HepG2 (cell line): ENCODE results near the gene SPAG7. TPM values are rescaled to one million over a fixed set of nuclear protein-coding genes. Genes with fewer than 3 reads are reported as not detected.

Experiments
- ISX ChIP-seq: sonication (generic); formaldehyde crosslinking; conservative IDR thresholded peaks from 2 replicates; pipeline ENCODE4 v1.5.0; 2020; ENCODE audit warnings: missing genetic modification reagents
- MXD4 ChIP-seq: IDR thresholded peaks from 2 replicates; pipeline ENCODE4 v1.6.1; 2016; ENCODE audit warnings: mild to moderate bottlenecking, missing biosample characterization, missing genetic modification reagents
- ZNF543 ChIP-seq: sonication (generic); formaldehyde crosslinking; IDR thresholded peaks from 2 replicates; pipeline ENCODE4 v1.4.0; 2020; ENCODE audit warnings: mild to moderate bottlenecking, missing genetic modification reagents
- ZNF563 ChIP-seq: sonication (generic); formaldehyde crosslinking; IDR thresholded peaks from 2 replicates; pipeline ENCODE4 v1.8.0; 2022; ENCODE audit warnings: mild to moderate bottlenecking, moderate library complexity, missing genetic modification reagents
- ZNF772 ChIP-seq: sonication (generic); formaldehyde crosslinking; IDR thresholded peaks from 2 replicates; pipeline ENCODE4 v1.5.0; 2020; ENCODE audit warnings: mild to moderate bottlenecking, missing genetic modification reagents
- ZSCAN21 ChIP-seq: sonication (generic); formaldehyde crosslinking; IDR thresholded peaks from 2 replicates; pipeline ENCODE4 v1.8.0; 2022; ENCODE audit warnings: mild to moderate bottlenecking, missing genetic modification reagents, moderate library complexity, borderline replicate concordance
- polyA plus RNA-seq, 8 experiments: library from polyadenylated mRNA; depleted of rRNA in 3 of 8; stranded (reverse) in 7 of 8; unstranded in 1 of 8; fragments of >200 nt; fragmentation: Illumina TruSeq in 4 of 8; extraction: Trizol in 4 of 8; gene quantifications; 2 replicates each; pipeline versions ENCODE4 v1.2.1 to v1.2.3, GENCODE V29; 2011 to 2016; ENCODE audit warnings: low read depth in 4 of 8, missing spikeins in 1 of 8, mixed read lengths in 1 of 8; ENCODE audit not compliant: insufficient read depth in 1 of 8
- total RNA-seq, 5 experiments: library from RNA; depleted of rRNA; stranded (reverse); fragments of >200 nt; fragmentation: Illumina TruSeq; extraction: Trizol; gene quantifications; 2 replicates each; pipeline ENCODE4 v1.2.3, GENCODE V29; 2016; ENCODE audit warnings: low read depth in 1 of 5
- TF ChIP-seq, protein P1 (sequence below): sonication (generic); formaldehyde crosslinking; IDR thresholded peaks from 2 replicates; pipeline ENCODE4 v1.5.0; 2020; ENCODE audit warnings: missing genetic modification reagents
- TF ChIP-seq, protein P2 (sequence below): sonication (generic); formaldehyde crosslinking; IDR thresholded peaks from 2 replicates; pipeline ENCODE4 v1.9.0; 2021; ENCODE audit warnings: mild to moderate bottlenecking, missing genetic modification reagents
- TF ChIP-seq, protein P3 (sequence below): sonication (generic); formaldehyde crosslinking; IDR thresholded peaks from 2 replicates; pipeline ENCODE4 v1.8.1; 2023; ENCODE audit warnings: mild to moderate bottlenecking, missing genetic modification reagents
- TF ChIP-seq, protein P4 (sequence below): sonication (generic); formaldehyde crosslinking; IDR thresholded peaks from 2 replicates; pipeline ENCODE4 v1.4.0; 2020; ENCODE audit warnings: missing genetic modification reagents

The SPAG7 gene
- total and polyA plus RNA-seq, 2 of the 13 experiments (the other 11 are each of a cell fraction or from before 2014, with no cell fraction given), result 51.0 to 59.0 TPM

DNA sequence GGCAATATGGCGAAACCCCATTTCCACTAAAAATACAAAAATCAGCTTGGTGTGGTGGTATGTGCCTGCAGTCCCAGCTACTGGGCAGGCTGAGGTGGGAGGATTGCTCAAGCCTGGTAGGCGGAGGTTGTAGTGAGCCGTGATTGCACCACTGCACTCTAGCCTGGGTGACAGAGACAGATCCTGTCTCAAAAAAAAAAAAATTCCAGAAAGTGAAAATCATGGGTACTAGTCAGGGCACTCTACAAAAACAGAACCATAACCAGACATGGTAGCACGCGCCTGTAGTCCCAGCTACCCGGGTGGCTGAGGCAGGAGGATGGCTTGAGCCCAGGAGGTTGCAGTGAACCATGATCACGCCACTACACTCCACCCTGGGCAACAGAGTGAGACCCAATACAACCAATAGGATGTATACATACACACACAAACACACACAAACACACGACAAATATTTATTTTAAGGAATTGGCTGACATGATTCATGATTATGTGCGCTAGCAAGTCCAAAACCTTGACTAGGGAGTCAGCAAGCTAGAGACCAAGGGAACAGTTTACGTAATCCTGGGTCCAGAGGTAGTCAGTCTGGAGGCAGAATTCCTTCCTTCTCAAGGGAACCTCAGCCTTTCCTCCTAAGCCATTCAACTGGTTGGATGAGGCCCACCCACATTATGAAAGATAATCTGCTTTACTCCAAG is 47.1 kb downstream of the SPAG7 start (continued):
- TF ChIP-seq, protein P1, sequence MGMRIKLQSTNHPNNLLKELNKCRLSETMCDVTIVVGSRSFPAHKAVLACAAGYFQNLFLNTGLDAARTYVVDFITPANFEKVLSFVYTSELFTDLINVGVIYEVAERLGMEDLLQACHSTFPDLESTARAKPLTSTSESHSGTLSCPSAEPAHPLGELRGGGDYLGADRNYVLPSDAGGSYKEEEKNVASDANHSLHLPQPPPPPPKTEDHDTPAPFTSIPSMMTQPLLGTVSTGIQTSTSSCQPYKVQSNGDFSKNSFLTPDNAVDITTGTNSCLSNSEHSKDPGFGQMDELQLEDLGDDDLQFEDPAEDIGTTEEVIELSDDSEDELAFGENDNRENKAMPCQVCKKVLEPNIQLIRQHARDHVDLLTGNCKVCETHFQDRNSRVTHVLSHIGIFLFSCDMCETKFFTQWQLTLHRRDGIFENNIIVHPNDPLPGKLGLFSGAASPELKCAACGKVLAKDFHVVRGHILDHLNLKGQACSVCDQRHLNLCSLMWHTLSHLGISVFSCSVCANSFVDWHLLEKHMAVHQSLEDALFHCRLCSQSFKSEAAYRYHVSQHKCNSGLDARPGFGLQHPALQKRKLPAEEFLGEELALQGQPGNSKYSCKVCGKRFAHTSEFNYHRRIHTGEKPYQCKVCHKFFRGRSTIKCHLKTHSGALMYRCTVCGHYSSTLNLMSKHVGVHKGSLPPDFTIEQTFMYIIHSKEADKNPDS (CRISPR knock-in tag), result no peak
- TF ChIP-seq ZNF563 (CRISPR knock-in tag) (no peak), ZNF772 (CRISPR knock-in tag) (no peak), MXD4 (CRISPR knock-in tag) (no peak), ZNF543 (CRISPR knock-in tag) (no peak), ZSCAN21 (CRISPR knock-in tag) (0 out of 2 replicates have a peak, but pooled peaks have one; percentile 52), ISX (CRISPR knock-in tag) (no peak)
- TF ChIP-seq, protein P2, sequence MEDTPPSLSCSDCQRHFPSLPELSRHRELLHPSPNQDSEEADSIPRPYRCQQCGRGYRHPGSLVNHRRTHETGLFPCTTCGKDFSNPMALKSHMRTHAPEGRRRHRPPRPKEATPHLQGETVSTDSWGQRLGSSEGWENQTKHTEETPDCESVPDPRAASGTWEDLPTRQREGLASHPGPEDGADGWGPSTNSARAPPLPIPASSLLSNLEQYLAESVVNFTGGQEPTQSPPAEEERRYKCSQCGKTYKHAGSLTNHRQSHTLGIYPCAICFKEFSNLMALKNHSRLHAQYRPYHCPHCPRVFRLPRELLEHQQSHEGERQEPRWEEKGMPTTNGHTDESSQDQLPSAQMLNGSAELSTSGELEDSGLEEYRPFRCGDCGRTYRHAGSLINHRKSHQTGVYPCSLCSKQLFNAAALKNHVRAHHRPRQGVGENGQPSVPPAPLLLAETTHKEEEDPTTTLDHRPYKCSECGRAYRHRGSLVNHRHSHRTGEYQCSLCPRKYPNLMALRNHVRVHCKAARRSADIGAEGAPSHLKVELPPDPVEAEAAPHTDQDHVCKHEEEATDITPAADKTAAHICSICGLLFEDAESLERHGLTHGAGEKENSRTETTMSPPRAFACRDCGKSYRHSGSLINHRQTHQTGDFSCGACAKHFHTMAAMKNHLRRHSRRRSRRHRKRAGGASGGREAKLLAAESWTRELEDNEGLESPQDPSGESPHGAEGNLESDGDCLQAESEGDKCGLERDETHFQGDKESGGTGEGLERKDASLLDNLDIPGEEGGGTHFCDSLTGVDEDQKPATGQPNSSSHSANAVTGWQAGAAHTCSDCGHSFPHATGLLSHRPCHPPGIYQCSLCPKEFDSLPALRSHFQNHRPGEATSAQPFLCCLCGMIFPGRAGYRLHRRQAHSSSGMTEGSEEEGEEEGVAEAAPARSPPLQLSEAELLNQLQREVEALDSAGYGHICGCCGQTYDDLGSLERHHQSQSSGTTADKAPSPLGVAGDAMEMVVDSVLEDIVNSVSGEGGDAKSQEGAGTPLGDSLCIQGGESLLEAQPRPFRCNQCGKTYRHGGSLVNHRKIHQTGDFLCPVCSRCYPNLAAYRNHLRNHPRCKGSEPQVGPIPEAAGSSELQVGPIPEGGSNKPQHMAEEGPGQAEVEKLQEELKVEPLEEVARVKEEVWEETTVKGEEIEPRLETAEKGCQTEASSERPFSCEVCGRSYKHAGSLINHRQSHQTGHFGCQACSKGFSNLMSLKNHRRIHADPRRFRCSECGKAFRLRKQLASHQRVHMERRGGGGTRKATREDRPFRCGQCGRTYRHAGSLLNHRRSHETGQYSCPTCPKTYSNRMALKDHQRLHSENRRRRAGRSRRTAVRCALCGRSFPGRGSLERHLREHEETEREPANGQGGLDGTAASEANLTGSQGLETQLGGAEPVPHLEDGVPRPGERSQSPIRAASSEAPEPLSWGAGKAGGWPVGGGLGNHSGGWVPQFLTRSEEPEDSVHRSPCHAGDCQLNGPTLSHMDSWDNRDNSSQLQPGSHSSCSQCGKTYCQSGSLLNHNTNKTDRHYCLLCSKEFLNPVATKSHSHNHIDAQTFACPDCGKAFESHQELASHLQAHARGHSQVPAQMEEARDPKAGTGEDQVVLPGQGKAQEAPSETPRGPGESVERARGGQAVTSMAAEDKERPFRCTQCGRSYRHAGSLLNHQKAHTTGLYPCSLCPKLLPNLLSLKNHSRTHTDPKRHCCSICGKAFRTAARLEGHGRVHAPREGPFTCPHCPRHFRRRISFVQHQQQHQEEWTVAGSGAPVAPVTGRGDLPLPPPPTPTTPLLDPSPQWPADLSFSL (CRISPR knock-in tag), result peak; percentile 73
- TF ChIP-seq, protein P3, sequence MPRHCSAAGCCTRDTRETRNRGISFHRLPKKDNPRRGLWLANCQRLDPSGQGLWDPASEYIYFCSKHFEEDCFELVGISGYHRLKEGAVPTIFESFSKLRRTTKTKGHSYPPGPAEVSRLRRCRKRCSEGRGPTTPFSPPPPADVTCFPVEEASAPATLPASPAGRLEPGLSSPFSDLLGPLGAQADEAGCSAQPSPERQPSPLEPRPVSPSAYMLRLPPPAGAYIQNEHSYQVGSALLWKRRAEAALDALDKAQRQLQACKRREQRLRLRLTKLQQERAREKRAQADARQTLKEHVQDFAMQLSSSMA (CRISPR knock-in tag), result no peak
- TF ChIP-seq, protein P4, sequence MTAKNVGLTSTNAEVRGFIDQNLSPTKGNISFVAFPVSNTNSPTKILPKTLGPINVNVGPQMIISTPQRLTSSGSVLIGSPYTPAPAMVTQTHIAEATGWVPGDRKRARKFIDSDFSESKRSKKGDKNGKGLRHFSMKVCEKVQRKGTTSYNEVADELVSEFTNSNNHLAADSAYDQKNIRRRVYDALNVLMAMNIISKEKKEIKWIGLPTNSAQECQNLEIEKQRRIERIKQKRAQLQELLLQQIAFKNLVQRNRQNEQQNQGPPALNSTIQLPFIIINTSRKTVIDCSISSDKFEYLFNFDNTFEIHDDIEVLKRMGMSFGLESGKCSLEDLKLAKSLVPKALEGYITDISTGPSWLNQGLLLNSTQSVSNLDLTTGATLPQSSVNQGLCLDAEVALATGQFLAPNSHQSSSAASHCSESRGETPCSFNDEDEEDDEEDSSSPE (CRISPR knock-in tag), result no peak
